Measurements from ENCODE around the gene ADGRG1. TPM values are rescaled to one million over a fixed set of nuclear protein-coding genes. Genes with fewer than 3 reads are reported as not detected.

The ADGRG1 gene
- total RNA-seq, 1 donor from 2014 or later: 41.1 TPM

- H3K4me1 Mint-ChIP-seq (ENCODE audit: unreplicated experiment): peaks cover 27% of the 10 kb centered on the region
- no peaks in the 10 kb centered on the region for H3K9me3 Mint-ChIP-seq
- no peak overlapping the region for H3K4me3 Mint-ChIP-seq
- no peak for DNase-seq (ENCODE audit: extremely low spot score, unreplicated experiment)
- TF ChIP-seq CTCF (conservative IDR thresholded peaks at IDR 0.05): no peak
- peaks cover 6% of the 10 kb centered on the region for H3K27me3 Mint-ChIP-seq
- no peak overlapping the region for H3K27ac Mint-ChIP-seq
- no peaks in the 10 kb centered on the region for H3K36me3 Mint-ChIP-seq
Observed at GRCh38 chr16:57672824-57673223, 44.4 kb downstream of the ADGRG1 start.

GRCh38 chr16:57675741-57676551 lies 47.5 kb downstream of the ADGRG1 start:
- Mint-ChIP-seq H3K4me1 (ENCODE audit: unreplicated experiment) (peaks cover 25% of the 10 kb centered on the region), H3K27me3 (peaks cover 6% of the 10 kb centered on the region), H3K4me3 (no peak overlapping the region), H3K9me3 (no peaks in the 10 kb centered on the region), H3K27ac (no peak overlapping the region), H3K36me3 (no peaks in the 10 kb centered on the region)
- DNase-seq (ENCODE audit: extremely low spot score, unreplicated experiment): no peak
- no peak for TF ChIP-seq CTCF (conservative IDR thresholded peaks at IDR 0.05)

GRCh38 chr16:57676553-57677085 lies 48.2 kb downstream of the ADGRG1 start:
- no peak for DNase-seq (ENCODE audit: extremely low spot score, unreplicated experiment)
- no peak for TF ChIP-seq CTCF (conservative IDR thresholded peaks at IDR 0.05)
- Mint-ChIP-seq H3K4me3 (no peak overlapping the region), H3K27me3 (peaks cover 6% of the 10 kb centered on the region), H3K4me1 (ENCODE audit: unreplicated experiment) (peaks cover 22% of the 10 kb centered on the region), H3K27ac (no peak overlapping the region), H3K36me3 (no peaks in the 10 kb centered on the region), H3K9me3 (no peaks in the 10 kb centered on the region)

GRCh38 chr16:57677622-57678369 lies 49.4 kb downstream of the ADGRG1 start:
- H3K4me1 Mint-ChIP-seq (ENCODE audit: unreplicated experiment): peaks cover 24% of the 10 kb centered on the region
- no peak overlapping the region for H3K4me3 Mint-ChIP-seq
- no peaks in the 10 kb centered on the region for H3K36me3 Mint-ChIP-seq
- no peak for DNase-seq (ENCODE audit: extremely low spot score, unreplicated experiment)
- no peaks in the 10 kb centered on the region for H3K9me3 Mint-ChIP-seq
- no peak overlapping the region for H3K27ac Mint-ChIP-seq
- peaks cover 6% of the 10 kb centered on the region for H3K27me3 Mint-ChIP-seq
- TF ChIP-seq CTCF (conservative IDR thresholded peaks at IDR 0.05): no peak

GRCh38 chr16:57679016-57679415 lies 50.6 kb downstream of the ADGRG1 start:
- TF ChIP-seq CTCF (conservative IDR thresholded peaks at IDR 0.05): no peak
- no peak for DNase-seq (ENCODE audit: extremely low spot score, unreplicated experiment)
- no peaks in the 10 kb centered on the region for H3K9me3 Mint-ChIP-seq
- peaks cover 25% of the 10 kb centered on the region for H3K4me1 Mint-ChIP-seq (ENCODE audit: unreplicated experiment)
- no peaks in the 10 kb centered on the region for H3K36me3 Mint-ChIP-seq
- H3K4me3 Mint-ChIP-seq: no peak overlapping the region
- peaks cover under 1% of the 10 kb centered on the region for H3K27me3 Mint-ChIP-seq
- H3K27ac Mint-ChIP-seq: no peak overlapping the region
